Activated naive CD4-positive, alpha-beta T cell treated with anti-CD3 and anti-CD28 coated beads, Interleukin-2, amount 50 U/mL, for 72 hours (primary cell): ENCODE data around the gene MAN1A2. TPM values are rescaled to one million over a fixed set of nuclear protein-coding genes. Genes with fewer than 3 reads are reported as not detected.

Source experiments
- ATAC-seq, 2 donors: fragments of 150-1000 bp; cut with Tn5 transposase; 2 replicates each; pipeline ENCODE4 v1.10.0; 2021; ENCODE audit warnings: mild to moderate bottlenecking in 2 of 2, moderate library complexity in 2 of 2
- DNase-seq, 2 donors: peaks; one replicate each; pipeline ENCODE4 v3.0.0; 2021 to 2022; ENCODE audit warnings: low spot score in 2 of 2
- H3K27ac Mint-ChIP-seq, 2 donors: one replicate each; pipeline ENCODE4 v1.8.0; 2022; ENCODE audit warnings: mild to moderate bottlenecking in 2 of 2, mixed read lengths in 2 of 2
- H3K36me3 Mint-ChIP-seq, 2 donors: one replicate each; pipeline ENCODE4 v1.8.0; 2022; ENCODE audit warnings: mixed read lengths in 2 of 2
- H3K9me3 Mint-ChIP-seq, 2 donors: one replicate each; pipeline ENCODE4 v1.8.0; 2022; ENCODE audit warnings: mixed read lengths in 2 of 2
- total RNA-seq, 2 donors: library from RNA; stranded (reverse); gene quantifications; one replicate each; pipeline ENCODE4 v1.2.3, GENCODE V29; 2022

MAN1A2 gene
- total RNA-seq, 2 donors from 2014 or later = 17.8 to 18.4 TPM

- no peaks in the 10 kb centered on the region for H3K9me3 Mint-ChIP-seq
- no peak overlapping the region for H3K27ac Mint-ChIP-seq
- DNase-seq (no peak), ATAC-seq (no peak)
- H3K36me3 Mint-ChIP-seq = peaks cover 1 to 5% of the 10 kb centered on the region in 2 donors
Measured at GRCh38 chr1:117372863-117373412, 5.7 kb downstream of the MAN1A2 start.

- Mint-ChIP-seq H3K27ac (no peak overlapping the region), H3K36me3 (no peaks in the 10 kb centered on the region), H3K9me3 (no peaks in the 10 kb centered on the region)
- DNase-seq (no peak), ATAC-seq (no peak)
Measured at GRCh38 chr1:117373932-117374331, 6.7 kb downstream of the MAN1A2 start.

- H3K27ac Mint-ChIP-seq = no peak overlapping the region
- H3K9me3 Mint-ChIP-seq = no peaks in the 10 kb centered on the region
- DNase-seq (no peak), ATAC-seq (no peak)
- H3K36me3 Mint-ChIP-seq = no peaks in the 10 kb centered on the region
Measured at GRCh38 chr1:117375327-117375726, 8.1 kb downstream of the MAN1A2 start.

DNA sequence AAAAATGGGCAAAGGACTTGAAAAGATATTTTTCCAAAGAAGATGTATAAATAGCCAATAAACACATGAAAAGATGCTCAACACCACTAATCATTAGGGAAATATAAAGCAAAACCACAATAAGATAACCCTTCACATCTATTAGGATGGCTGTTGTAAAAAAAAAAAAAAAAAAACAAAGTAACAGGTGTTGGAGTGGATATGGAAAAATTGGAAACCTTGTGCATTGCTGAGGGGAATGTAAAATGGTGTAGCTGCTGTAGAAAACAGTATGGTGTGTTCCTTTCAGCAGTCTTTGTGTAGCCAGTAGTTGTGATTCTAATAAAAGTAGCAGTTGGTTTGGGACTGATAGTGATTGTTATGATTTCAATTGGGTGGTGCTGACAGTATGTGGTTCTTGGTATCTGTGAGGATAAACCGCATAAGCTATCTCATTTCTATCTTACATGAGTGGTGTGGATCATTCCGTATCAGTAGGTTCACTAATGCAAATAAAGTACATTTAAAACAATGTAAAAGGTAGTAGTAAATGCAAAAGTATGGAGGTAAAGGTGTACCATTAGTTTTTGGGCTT, 19.9 kb downstream of the MAN1A2 start:
- DNase-seq (no peak), ATAC-seq (no peak)
- Mint-ChIP-seq H3K27ac (no peak overlapping the region), H3K36me3 (peaks cover 0 to 22% of the 10 kb centered on the region in 2 donors), H3K9me3 (peaks cover 7 to 20% of the 10 kb centered on the region in 2 donors)

DNA sequence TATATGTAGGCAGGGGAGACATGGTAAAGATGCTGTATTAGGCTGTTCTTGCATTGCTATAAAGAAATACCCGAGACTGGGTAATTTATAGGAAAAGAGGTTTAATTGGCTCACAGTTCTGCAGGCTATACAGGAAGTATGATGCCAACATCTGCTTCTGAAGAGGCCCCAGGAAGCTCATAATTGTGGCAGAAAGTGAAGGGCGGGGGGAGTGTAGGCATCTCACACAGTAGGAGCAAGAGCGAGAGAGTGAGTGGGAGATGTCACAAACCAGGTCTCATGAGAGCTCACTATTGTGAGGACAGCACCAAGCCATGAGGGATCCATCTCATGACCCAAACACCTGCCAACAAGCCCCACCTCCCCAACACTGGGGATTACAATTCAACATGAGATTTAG, 21.1 kb downstream of the MAN1A2 start:
- H3K27ac Mint-ChIP-seq = no peak overlapping the region
- peaks cover 3 to 15% of the 10 kb centered on the region in 2 donors for H3K9me3 Mint-ChIP-seq
- ATAC-seq (no peak), DNase-seq (no peak)
- H3K36me3 Mint-ChIP-seq = peaks cover 0 to 15% of the 10 kb centered on the region in 2 donors

DNA sequence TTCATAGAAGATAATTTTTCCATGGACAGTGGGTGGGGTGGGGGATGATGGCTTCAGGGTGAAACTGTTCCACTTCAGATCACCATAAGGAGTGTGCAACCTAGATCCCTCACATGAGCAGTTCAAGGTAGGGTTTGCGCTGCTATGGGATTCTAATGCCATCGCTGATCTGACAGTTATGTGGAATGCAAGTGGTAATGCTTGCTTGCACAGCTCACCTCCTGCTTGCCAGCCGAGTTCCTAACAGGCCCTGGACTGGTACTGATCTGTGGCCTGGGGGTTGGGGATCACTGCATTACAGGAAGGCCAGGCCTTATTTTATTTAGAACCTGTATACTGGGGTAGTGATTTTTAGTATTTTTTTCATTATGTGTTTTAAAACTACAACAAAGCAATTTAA, 22.0 kb downstream of the MAN1A2 start:
- Mint-ChIP-seq H3K27ac (no peak overlapping the region), H3K36me3 (peaks cover 0 to 5% of the 10 kb centered on the region in 2 donors)
- DNase-seq = no peak

DNA sequence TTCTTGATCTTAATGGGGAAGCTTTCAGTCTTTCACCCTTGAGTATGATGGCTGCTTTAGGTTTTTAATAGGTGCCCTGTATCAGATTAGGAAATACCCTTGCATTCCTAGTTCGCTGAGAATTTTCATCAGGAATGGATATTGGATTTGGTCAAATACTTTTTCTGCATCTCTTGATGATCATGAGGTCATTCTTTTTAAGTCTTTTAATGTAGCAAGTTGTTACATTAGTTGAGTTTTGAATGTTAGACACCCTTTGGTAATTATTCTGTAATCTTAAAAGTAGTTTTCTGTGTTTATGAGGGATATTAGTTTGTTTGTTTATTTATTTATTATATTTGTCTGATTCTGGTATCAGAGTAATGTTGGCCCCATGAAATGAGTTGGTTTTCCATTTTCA, 22.5 kb downstream of the MAN1A2 start:
- H3K36me3 Mint-ChIP-seq = peaks cover 0 to under 1% of the 10 kb centered on the region in 2 donors
- DNase-seq (no peak), ATAC-seq (no peak)
- H3K27ac Mint-ChIP-seq = no peak overlapping the region
- peaks cover 0 to 3% of the 10 kb centered on the region in 2 donors for H3K9me3 Mint-ChIP-seq

More for the DNA sequence above, 22.0 kb downstream of the MAN1A2 start:
- peaks cover 3 to 8% of the 10 kb centered on the region in 2 donors for H3K9me3 Mint-ChIP-seq
- no peak for ATAC-seq

DNA sequence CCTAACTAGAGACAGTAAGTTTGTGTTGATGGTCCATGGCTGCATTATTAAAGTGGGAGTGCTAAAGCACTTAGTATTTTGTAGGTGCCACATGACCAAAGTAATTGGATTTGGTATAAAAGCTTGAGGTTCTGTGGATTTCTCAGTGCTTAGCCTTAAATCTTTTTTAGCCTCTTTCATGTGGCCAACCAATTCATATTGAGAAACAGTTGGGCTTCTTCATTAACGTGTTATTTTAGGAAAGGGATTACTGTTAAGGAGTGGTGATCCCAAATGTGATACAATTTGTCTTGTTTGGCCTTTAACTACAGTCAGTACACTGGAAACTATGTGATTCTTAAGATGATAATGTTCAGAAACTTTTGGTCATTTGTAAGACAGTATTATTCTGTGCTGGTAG, 25.5 kb downstream of the MAN1A2 start:
- ATAC-seq (no peak), DNase-seq (no peak)
- Mint-ChIP-seq H3K9me3 (peaks cover 0 to 3% of the 10 kb centered on the region in 2 donors), H3K27ac (no peak overlapping the region), H3K36me3 (peaks cover 0 to under 1% of the 10 kb centered on the region in 2 donors)

GRCh38 chr1:117396074-117396473, 28.8 kb downstream of the MAN1A2 start:
- ATAC-seq = no peak
- Mint-ChIP-seq H3K27ac (no peak overlapping the region), H3K36me3 (peaks cover 0 to 7% of the 10 kb centered on the region in 2 donors), H3K9me3 (peaks cover 4 to 14% of the 10 kb centered on the region in 2 donors)
- no peak for DNase-seq

- no peak for DNase-seq
- H3K36me3 Mint-ChIP-seq = peaks cover 0 to 9% of the 10 kb centered on the region in 2 donors
- ATAC-seq = no peak
- peaks cover 4 to 14% of the 10 kb centered on the region in 2 donors for H3K9me3 Mint-ChIP-seq
- H3K27ac Mint-ChIP-seq = no peak overlapping the region
Measured at GRCh38 chr1:117396636-117397035, 29.4 kb downstream of the MAN1A2 start.

- peak in 1 of 2 donors; percentile 40 for ATAC-seq
- peaks cover 4 to 16% of the 10 kb centered on the region in 2 donors for H3K9me3 Mint-ChIP-seq
- DNase-seq = no peak
- no peak overlapping the region for H3K27ac Mint-ChIP-seq
- H3K36me3 Mint-ChIP-seq = peaks cover 9 to 25% of the 10 kb centered on the region in 2 donors
Measured at GRCh38 chr1:117398957-117399356, 31.7 kb downstream of the MAN1A2 start.

GRCh38 chr1:117401761-117402160, 34.5 kb downstream of the MAN1A2 start:
- peaks cover 10 to 31% of the 10 kb centered on the region in 2 donors for H3K36me3 Mint-ChIP-seq
- DNase-seq (no peak), ATAC-seq (no peak)
- peaks cover 4 to 16% of the 10 kb centered on the region in 2 donors for H3K9me3 Mint-ChIP-seq
- H3K27ac Mint-ChIP-seq = no peak overlapping the region

DNA sequence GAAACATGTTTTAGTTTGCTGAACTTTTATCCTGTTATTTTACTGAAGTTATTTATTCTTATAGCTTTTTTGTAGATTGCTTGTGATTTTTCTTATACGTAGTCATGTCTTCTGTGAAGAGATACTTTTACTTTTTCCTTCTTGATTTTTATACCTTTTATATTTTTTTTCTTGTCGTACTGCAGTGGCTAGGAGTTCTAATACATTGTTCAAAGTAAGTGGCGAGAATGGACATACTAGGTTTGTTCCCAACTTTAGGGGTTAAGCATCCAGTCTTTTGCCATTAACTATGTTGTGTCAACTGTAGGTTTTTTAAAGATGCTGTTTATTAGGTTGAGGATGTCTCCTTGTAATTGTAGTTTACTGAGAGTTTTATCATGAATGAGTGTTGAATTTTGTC, 36.3 kb downstream of the MAN1A2 start:
- peaks cover 0 to 10% of the 10 kb centered on the region in 2 donors for H3K9me3 Mint-ChIP-seq
- DNase-seq = no peak

DNA sequence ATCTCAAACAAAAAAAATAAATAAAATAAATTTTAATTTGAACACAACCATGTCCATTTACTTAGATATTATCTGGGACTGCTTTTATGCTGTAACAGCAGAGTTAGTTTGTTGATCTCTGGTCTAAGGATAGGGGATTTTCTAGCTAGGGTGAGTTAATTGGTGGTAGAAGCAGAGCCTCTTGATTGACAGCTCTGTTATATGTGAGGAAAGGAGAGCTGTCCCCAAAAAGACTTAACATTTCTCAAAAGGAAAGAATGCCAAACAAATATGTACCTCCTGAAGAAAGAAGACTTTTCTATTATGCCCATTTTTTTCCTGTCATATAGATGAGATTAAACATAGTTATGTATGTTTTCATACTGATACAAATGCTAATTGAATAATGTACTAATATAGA, 37.8 kb downstream of the MAN1A2 start:
- H3K27ac Mint-ChIP-seq = no peak overlapping the region
- DNase-seq = no peak
- no peak for ATAC-seq
- H3K36me3 Mint-ChIP-seq = peaks cover 15 to 30% of the 10 kb centered on the region in 2 donors
- H3K9me3 Mint-ChIP-seq = peaks cover 0 to 5% of the 10 kb centered on the region in 2 donors

More for the DNA sequence above, 36.3 kb downstream of the MAN1A2 start:
- ATAC-seq = no peak
- Mint-ChIP-seq H3K27ac (no peak overlapping the region), H3K36me3 (peaks cover 10 to 30% of the 10 kb centered on the region in 2 donors)

DNA sequence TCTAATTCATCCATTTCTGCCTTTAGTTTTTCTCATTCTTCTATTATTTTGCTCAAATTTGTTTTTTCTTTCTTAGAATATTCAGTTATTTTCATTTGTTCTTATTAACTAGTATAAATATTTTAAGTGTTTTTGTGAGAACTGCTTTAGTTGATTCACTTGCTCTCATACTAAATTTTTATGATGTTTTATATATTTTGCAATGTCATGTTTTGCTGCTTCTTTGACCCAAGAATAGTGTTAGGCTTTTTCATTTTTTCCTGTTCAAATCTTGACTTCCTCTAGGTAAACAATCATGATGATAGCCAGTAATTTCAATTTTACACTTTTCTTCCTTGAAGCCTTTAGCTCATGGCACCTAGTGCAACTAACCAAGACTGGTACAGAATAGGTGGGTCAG, 45.2 kb downstream of the MAN1A2 start:
- H3K36me3 Mint-ChIP-seq = peaks cover 5 to 6% of the 10 kb centered on the region in 2 donors
- no peaks in the 10 kb centered on the region for H3K9me3 Mint-ChIP-seq
- no peak for ATAC-seq
- no peak for DNase-seq
- H3K27ac Mint-ChIP-seq = no peak overlapping the region

DNA sequence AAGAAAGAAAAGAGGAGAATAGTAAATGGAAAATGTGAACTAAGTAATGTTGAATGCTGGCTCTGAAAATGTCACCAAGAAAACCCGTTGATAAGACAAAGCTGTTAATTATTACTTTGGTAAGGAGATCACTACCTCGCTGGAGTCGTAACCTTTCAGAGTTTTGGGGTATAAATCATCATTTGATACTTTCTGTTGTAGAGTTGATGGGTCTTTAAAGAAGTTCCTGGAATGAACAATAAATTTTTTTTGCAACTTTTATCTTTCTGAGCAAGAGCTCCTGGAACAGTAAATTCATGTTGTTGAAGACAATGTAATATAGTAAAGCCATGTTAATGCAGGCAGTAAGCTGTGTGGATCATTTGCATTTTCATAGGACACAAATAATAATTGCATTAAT, 46.2 kb downstream of the MAN1A2 start:
- H3K36me3 Mint-ChIP-seq = peaks cover 0 to 5% of the 10 kb centered on the region in 2 donors
- H3K9me3 Mint-ChIP-seq = no peaks in the 10 kb centered on the region
- no peak overlapping the region for H3K27ac Mint-ChIP-seq
- DNase-seq (no peak), ATAC-seq (no peak)

DNA sequence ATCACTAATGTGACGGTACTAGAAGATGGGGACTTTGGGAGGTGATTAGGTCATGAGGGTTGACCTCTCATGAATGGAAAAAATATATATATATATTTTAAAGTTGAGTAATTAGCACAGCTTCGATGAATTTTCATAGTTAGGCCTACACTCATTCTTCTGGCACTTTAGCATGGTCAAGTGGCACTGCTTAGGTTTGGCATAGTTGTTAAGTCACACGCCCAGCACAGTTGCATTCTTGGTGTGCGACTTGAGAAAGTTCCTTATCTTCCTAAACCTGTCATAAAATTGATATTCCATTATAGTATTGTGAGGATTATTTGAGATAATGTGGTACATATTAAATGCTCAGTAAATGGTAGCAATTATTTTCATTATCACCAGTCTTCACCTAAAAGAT, 47.7 kb downstream of the MAN1A2 start:
- H3K27ac Mint-ChIP-seq = no peak overlapping the region
- DNase-seq (no peak), ATAC-seq (no peak)
- peaks cover under 1% of the 10 kb centered on the region in 2 donors for H3K36me3 Mint-ChIP-seq
- H3K9me3 Mint-ChIP-seq = no peaks in the 10 kb centered on the region

GRCh38 chr1:117416004-117416403, 48.8 kb downstream of the MAN1A2 start:
- no peak for ATAC-seq
- no peak for DNase-seq
- H3K36me3 Mint-ChIP-seq = peaks cover 6 to 11% of the 10 kb centered on the region in 2 donors
- no peaks in the 10 kb centered on the region for H3K9me3 Mint-ChIP-seq
- H3K27ac Mint-ChIP-seq = no peak overlapping the region
